HG03045 (cell line): ENCODE data around the gene SCD5.

Experiments
- ATAC-seq: cut with Tn5 transposase; IDR thresholded peaks from one replicate; pipeline ENCODE4 v1.9.1; 2021; ENCODE audit warnings: mild to moderate bottlenecking, moderate library complexity; ENCODE audit not compliant: unreplicated experiment

SCD5 gene

DNA sequence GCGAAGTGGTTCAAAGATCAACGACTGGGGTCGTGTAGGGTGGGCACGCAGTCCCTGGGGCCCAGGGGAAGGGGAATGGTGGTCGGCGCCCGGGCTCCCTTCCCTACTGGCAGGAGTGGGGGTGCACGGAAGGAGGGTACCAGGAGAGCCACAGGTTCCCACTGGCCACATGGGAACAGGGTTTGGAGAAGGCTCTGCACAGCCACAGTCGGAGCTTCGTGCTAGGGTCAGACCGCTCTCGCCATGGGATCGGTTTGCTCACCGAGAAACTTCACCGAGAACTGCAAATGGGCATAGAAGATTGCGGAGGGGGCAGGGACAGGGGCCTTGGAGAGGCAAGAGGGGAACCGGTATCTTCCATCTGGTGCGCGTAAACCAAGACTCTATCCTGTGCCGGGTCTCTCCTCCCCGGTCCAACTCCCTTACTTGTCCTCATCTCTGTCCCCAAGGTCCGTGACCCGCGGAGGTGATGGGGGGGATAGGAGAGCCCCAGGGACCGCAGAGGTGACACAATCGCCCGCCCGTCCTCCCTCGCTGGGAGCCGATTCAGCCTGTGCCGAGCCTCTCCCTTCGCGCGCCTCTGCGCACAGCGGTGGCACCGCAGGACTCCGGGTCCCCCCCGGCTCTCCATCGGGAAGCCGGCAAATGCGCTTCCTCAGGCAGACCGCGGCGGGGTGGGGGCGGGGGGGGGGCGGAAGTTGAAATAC, 1.0 kb downstream of the SCD5 start:
- ATAC-seq = no peak

DNA sequence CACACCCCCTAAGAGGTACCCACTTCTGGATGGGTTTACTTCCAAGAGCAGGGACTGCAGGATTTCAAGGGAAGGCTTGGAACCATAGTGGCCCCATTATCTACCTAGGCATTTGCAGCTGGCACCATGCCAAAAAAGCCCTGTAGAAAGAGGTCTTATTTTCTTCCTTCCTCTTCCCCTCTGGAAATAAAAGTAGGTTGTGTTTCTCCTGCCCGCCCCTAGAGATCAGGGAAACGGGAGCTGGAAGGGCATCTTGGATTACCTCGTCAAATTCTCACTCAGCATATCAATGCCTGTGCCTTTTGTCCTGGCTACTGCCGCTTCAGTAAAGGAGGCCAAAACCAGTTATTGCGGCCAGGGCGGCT, 1.6 kb downstream of the SCD5 start:
- ATAC-seq = no peak

DNA sequence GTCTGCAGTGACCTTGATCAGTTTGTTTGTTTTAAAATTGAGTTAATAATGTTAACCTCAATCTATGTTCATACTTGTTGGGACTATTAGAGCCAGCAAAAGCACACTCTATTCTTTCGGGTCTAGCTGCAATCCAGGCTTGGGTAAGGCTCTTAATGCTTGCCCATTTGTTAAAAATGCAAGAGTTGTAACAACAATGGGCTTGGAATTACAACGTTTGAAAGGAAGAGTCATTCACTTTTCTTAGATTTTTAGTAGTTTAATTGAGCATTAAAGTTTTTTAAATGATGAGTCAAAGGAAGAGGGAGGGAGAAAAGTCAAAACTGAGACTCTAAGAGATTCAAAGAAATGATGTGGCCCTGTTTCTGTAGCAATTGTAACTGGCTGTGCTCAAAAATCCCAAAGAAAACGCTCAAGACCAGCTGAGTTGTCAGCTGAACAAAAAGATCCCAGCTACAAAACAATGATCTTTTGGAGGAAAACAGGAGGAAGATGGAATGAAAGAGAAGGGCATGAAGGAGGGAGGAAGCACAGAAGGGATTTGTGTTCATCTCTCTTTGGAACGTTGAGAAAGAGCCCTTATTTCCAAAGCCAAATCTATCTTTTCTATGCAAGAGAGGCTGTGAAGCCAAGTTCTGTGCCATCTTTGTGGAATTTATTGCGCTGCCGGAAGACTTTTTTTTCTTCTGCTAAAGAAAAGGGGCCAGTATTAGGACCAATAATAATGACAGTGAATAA, 5.5 kb downstream of the SCD5 start:
- no peak for ATAC-seq

DNA sequence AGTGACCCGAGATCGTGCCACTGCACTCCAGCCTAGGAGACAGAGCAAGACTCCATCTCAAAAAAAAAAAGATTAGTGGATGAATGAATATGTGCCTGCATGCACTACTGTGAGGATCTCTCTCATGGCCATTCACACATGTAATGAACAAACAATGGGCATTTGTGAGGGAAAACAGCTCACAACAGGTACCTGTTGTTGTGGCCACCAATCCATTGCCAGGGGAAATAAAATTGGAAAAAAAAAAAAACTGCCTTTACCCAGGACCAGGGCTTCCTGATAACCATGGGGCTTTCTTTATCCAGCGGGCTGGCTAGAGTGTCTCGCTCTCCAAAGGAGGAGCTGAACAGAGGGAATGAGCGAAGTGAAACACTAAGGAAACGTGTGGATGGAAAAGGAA, 7.4 kb downstream of the SCD5 start:
- ATAC-seq = no peak

DNA sequence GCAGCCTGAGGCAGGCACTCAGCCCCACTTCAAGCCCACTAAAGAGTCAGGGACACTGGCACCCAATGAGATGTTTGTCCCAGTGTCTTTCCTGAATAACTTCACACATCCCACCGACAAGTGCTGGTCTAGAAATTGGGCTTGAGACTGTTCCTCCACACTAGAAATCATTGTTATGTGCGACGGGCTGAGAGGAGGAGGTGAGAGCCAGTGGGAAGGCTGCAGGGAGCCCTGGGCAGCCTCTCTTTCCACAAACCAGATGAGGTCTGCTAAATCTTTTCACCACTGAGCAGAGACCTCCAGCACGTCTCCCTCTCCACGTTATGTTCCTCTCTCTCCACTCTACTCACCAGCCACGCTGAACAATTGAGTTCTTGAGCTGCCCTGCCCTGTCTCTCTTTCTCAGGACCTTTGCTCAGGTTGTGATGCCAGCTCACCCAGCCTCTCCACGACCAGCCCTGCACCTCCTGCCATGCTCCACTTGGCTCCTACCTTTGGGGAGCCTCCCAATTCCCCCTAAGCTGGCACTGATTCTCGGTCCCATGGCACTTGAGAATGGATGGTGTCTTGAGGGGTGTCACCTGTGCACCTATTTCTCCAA, 8.4 kb downstream of the SCD5 start:
- no peak for ATAC-seq

DNA sequence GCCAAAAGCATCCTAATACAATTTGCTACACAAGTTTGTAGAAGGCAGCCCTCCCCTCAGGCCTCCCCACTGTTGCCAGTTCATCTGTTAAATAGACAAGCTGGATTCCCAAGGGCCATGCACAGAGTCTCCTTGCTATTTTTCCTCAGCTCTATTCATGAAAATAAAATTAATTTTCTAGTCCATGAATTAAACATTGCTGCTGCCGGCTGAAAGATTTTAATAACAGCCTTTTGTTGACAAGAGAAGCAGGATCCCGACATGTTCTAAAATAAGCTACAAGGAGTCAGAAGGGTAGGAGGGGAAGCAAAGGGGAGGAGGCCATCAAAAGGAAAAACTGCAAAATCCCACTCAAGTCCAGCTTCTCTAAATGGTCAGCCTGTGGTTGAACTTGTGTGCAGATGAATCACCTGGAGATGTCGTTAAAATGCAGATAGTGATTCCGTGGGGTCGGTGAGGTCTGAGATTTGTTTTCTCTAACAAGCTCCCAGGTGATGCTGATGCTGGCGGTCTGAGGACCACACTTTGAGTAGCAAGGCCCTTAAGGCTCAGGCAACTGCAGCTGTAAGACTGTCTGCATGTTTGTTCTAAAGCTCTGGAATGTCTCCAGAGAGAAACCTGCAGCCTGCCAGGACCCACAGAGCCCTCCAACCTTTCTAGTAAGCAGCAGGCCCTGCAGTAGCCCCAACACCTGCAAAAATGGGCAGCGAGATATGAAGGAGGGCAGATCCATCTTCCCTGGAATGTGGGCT, 9.4 kb downstream of the SCD5 start:
- ATAC-seq = no peak

DNA sequence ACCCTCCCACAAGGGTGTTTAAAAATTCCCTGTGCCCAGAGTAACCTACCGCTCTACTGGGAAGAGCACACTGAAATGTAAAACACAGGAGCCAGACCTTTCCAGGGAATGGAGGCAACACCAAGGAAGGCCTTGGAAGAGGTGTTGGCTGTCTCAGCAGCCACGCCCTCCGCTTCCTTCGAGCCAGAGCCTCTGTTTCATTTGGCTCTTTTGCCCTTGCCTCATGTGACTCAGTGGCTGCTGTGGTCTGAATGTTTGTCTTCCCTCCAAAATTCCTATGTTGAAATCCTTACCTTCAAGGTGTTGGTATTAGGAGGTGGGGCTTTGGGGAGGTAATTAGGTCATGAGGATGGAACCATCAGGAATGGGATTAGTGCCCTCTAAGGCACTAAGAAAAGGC, 11.3 kb downstream of the SCD5 start:
- no peak for ATAC-seq

DNA sequence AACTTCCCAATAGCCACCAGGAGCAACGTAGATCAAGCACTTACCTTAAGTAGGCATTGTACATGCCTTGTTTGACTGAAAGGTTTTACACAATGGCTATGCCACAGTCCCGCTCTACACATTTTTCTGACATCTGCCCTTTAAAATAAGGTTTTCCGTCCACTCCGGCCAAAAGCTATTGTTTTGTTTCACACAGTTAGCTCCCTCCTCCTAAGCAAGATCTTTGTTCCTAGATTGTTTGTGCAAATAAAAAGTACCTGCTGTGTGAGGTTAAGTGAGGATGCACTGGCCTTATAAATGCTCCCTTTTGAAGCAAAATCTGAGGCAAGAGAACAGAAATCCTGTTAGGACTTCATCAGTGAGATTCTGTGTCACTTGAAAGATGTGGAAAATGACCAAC, 11.8 kb downstream of the SCD5 start:
- no peak for ATAC-seq

DNA sequence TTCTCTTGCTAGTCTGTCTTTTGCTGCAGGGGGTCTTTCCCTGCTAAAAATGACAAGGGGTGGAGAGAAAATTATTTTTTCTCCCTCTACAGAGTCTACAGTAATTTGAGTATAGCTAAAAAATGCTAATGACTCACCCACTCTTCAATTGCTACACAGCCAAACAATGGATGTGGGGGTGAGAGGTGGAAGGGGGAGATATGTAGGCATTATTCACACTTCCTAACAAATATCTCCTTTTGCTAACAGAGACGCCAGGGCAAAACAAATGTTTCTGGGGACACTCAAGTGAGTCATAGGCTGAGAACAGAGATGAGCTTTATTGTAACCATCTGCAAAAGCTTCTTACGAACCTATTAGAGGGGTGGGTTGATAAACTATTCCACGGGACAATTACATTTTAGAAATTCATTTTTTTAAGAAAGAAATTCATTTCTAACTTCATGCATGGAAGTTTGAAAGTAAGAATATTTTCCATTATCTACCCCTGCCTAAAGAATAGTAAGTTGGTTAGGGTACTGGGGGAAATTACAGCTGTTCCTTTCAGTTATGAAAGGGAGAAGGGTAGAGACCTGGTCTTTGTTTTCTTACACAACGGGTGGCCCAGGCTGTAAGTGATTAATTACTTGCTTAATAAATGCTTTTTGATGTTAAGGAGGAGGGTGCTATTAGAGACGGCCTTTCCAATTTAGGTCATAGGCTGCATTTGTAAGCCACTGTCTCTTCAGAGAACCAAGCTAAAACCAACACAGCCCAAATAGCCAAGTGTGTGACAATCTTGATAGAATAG, 12.8 kb downstream of the SCD5 start:
- ATAC-seq = no peak

DNA sequence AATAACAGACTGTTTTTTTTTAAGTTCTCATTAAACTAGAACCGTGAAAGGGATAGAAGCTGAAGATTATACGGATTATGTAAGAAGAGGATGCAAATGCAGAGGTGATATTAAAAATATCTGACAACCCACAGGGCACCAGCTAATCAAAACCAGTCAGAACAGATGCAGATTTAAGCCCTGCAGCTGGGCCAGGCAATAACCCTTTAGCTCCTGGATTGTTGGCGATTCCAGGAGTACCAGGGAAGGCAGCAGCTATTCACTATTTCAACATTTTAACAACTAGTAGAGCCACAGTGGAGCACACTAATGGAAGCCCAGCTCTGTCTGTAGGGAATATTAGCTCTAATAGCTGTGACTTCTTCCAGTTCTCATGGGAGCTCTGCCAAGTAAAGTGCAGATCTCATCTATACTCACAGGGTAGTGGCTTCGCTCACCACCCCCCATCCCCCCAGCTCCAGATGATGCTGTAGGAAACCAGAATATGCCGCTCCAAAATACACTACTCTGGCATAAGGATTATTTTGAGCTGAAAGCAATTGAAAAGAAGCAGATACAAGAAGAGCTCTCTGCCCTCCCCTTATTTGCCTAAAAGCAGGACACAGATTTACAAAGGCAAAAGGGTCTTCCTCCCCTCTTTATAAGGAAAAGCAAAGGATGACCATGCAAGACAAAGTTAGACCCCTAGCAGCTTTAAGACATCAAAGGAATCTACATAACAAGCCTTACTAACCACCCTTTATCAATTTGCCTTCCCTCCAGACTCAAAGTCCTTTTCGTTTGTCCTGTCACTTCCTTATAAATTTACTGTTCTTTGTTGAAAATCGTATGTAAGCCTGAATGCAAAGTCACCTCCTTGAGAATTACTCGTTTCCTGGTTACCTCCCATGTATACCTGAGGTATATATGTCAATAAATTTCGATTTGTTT, 13.7 kb downstream of the SCD5 start:
- no peak for ATAC-seq

DNA sequence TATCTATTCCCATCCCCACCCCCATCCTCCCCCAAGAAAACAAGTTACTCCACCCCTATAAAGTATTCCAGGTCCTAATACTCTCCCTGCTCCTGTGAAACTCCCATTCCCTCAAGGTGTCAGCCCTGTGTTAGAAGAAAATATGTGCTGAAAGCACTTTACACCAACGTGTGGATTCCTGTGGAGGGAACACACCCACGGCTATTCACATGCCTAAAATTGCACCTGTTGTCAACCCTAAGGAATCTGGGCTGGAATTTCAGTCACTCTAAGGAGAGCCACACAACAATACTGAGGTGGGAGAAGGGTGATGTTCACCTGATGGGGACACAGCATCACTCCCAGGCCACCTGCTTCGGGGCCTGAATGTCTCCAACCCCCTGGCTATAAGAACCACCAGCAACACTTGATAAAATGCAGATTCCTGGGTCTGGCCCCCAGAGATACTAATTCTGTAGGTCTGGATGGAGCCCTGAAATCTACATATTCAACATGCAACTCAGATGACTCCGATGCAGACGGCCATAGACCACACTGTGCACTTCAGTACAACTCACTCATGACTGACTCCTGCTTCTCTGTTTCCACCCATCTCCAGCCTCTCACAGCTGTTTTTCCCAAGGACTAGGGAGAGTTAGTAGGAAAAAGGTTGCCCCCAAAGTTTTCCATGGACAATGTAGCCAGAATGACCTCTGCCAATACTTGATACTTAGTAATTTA, 15.8 kb downstream of the SCD5 start:
- ATAC-seq = no peak

DNA sequence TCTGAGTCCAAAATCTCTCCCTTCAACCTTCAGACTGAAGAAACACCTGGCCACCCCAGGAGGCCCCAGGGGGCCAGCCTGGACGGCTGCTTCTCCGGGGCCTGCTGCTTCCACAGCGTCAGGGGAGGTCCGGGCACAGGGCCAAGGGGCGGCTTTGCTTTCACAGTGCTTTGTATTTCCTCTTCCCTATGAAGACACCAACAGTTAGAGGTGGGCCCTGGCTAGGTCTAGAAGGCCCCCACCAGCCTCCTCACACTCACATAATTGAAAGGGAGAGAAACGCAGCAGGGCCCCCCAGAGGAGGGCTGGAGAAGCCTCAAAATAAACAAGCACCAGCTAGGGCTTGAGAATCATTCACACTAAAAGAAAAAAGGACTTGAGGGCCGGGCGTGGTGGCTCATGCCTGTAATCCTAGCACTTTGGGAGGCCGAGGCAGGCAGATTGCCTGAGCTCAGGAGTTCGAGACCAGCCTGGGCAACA, 17.8 kb downstream of the SCD5 start:
- ATAC-seq = no peak

DNA sequence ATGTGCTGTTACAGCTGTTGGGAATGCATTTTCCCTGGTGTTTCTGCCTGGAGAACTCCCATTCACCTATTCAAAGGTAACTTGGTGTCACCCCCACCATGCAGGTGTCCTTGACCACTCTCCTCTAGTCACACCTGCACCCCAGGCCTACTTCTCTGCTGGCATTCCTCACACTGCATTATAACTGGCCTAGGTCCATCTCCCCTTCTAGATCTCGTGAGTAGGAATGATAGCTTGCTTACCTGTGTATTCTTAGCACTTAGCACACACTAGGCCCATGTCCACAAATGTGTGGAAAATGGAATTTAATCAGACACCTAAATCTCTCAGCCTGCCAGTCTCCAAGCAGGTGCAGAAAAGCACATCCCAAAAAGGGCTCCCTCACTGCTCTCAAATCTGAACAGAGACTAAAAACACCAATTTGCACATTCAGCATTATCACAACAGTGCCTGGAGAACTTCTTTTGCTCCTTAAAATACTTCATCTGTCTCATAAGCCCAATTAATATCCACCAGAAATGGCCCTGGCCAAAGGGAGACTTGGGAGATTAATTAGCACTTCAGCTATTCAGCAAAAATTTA, 18.3 kb downstream of the SCD5 start:
- no peak for ATAC-seq

DNA sequence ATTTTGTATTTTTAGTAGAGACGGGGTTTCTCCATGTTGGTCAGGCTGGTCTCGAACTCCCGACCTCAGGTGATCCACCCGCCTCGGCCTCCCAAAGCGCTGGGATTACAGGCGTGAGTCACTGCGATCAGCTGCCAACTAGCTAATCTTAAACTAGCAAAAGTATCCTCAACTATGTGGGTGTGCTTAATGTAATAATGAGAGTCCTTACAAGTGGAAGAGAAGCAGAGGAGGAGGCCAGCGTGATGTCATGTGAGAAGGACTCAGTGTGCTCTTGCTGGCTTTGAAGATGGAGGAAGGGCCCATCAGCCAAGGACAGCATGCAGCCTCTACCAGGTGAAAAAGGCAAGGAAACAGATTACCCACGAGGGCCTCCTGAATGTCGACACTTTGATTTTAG, 19.6 kb downstream of the SCD5 start:
- no peak for ATAC-seq

DNA sequence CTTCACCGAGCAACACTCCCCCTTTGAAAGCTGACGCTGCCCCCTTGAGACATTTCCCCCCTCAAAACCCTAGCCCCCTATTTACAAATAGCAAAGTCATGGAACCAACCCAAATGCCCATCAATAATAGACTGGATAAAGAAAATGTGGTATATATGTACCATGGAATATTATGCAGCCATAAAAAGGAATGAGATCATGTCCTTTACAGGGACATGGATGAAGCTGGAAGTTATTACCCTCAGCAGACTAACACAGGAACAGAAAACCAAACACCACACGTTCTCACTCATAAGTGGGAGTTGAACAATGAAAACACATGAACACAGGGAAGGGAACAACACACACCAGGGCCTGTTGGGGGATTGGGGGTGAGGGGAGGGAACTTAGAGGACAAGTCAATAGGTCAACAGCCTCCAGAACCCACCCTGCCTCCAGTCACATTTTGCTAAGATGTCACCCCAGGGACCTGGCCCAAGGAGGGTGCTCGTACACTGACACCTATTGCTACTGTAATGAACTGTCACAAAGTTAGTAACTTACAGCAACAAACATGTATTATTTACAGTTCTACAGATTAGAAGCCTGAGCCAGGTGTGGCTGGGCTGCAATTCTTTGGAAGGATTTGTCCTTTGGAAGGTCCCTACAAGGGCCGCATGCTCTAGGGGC, 20.6 kb downstream of the SCD5 start:
- no peak for ATAC-seq

DNA sequence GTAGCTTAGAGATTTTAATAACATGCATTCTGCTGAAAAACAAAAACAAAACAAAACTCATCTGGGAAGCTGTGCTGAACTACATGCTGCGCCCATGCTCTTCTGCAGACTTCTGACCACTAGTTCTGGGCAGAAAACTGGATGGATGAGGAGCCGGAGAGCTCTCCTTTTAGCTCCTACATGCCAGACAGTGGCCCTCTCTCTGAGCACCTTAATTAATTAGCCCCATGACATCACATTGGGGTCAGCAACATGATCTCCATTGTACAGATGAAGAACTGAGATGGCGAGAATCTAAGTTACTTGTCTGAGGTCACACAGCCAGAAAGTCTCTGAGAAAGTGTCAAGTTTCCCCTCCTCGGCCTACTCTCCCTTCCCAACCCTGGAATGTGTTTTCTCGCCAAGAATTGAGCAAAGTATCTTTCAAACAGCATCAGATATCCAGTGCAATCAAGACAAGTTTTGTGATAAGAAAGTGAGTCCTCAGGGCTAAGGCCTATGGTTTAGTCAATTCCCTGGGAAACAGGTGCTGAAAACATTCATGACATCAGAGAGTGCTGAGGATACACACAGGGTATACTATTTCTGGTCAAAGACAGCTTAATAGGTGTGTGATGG, 21.6 kb downstream of the SCD5 start:
- ATAC-seq = no peak

DNA sequence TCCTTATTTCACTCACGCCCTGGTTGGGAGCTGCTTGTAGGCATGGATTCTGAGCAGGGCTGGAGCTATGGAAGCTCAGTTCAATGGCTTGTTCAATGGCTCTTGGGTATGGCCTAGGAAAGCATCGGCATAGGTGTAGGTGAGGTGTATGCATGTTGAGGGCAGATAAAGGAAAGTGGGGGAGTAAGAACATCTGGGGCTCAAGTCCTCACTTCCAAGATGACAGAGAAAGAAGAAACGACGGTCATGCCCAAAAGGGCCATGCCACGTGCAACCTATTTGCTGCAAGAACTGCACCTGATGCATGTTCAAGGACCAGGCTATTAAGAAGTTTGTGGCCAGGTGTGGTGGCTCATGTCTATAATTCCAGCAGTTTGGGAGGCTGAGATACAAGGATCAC, 23.4 kb downstream of the SCD5 start:
- ATAC-seq = no peak

DNA sequence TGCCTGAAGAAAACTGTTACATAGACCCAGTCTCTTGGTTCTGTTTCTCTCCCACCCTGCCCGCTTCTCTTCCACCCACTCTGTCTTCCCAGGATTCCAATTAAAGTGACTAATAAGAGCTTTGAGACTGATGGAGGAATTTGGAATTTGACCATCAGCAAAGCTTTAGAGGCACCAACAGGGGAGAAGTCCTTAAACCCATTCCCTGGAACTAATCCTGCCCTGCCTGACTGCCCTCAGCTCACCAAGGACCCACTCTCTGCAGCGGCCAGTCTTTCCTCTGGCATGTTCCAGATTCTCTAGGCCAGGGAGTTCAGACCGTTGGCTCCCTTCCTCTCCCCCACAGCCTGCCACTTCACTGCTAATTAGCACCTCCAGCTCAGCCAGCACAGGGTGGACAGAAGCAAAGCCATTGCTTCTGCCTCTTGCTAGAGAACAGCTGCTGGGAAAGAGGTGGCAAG, 23.9 kb downstream of the SCD5 start:
- no peak for ATAC-seq
